EH (cell line): Measurements from ENCODE around the gene ACOT9.
"Not testable (repeated sequence)": the region's sequence is repeated elsewhere in the genome, so short reads cannot be mapped to it uniquely, and the experiment has no call there.

Source experiments
- DNase-seq: peaks from one replicate; pipeline ENCODE4 v3.0.0-alpha.2; 2015; ENCODE audit warnings: low read depth

Gene ACOT9

GRCh38 chrX:23694606-23695005 lies 48.5 kb downstream of the ACOT9 start:
- peak; percentile 60 for DNase-seq

- no peak for DNase-seq
These were observed 50.9 kb downstream of the ACOT9 start for GRCh38 chrX:23692166-23692565.

- DNase-seq, result not testable (repeated sequence)
These were observed 66.6 kb downstream of the ACOT9 start for GRCh38 chrX:23676486-23676885.

GRCh38 chrX:23673108-23673507 lies 70.0 kb downstream of the ACOT9 start:
- no peak for DNase-seq

GRCh38 chrX:23670528-23670927 lies 72.5 kb downstream of the ACOT9 start:
- DNase-seq, result no peak

- DNase-seq, result peak; percentile 10
These were observed 74.7 kb downstream of the ACOT9 start for GRCh38 chrX:23668335-23668734.

GRCh38 chrX:23667239-23668177 lies 75.6 kb downstream of the ACOT9 start, which contains the start of gene PRDX4:
Gene PRDX4 (plus strand): TSS chrX:23667493. CDS start chrX:23667571, 78 bp downstream.
- DNase-seq, result peak; percentile 86

- DNase-seq, result no peak
These were observed 76.8 kb downstream of the ACOT9 start for GRCh38 chrX:23666282-23666681.

- DNase-seq, result no peak
These were observed 78.6 kb downstream of the ACOT9 start for GRCh38 chrX:23664496-23664895.

GRCh38 chrX:23662853-23663252 lies 80.2 kb downstream of the ACOT9 start:
- DNase-seq, result peak; percentile 58

GRCh38 chrX:23662187-23662586 lies 80.9 kb downstream of the ACOT9 start:
- peak; percentile 22 for DNase-seq

GRCh38 chrX:23661671-23662070 lies 81.4 kb downstream of the ACOT9 start:
- peak; percentile 66 for DNase-seq

- no peak for DNase-seq
These were observed 82.3 kb downstream of the ACOT9 start for GRCh38 chrX:23660766-23661132.

GRCh38 chrX:23660083-23660765 lies 82.9 kb downstream of the ACOT9 start:
- not testable (repeated sequence) for DNase-seq

- DNase-seq, result no peak
These were observed 83.7 kb downstream of the ACOT9 start for GRCh38 chrX:23659339-23659738.

GRCh38 chrX:23656684-23657083 lies 86.4 kb downstream of the ACOT9 start:
- DNase-seq, result peak; percentile 74

GRCh38 chrX:23656091-23656490 lies 87.0 kb downstream of the ACOT9 start:
- DNase-seq, result no peak
